Osteoblast (primary cell): ENCODE results near the gene RFC3. TPM values are rescaled to one million over a fixed set of nuclear protein-coding genes. Genes with fewer than 3 reads are reported as not detected.
A peak's percentile ranks its signal among the peaks of the same experiment; 100 is the strongest.

Experiments
- DNase-seq: peaks from one replicate; pipeline ENCODE4 v3.0.0; 2011; ENCODE audit warnings: low spot score, mixed read lengths; ENCODE audit not compliant: insufficient read length; ENCODE audit errors: missing footprints
- H2AFZ ChIP-seq: 2 replicates; pipeline ENCODE4 v1.6.0; 2011; ENCODE audit warnings: mild to moderate bottlenecking, low read length
- H3K27ac ChIP-seq: 2 replicates; pipeline ENCODE4 v1.5.1; 2011; ENCODE audit warnings: mild to moderate bottlenecking, low read depth, low read length, moderate library complexity
- H3K27me3 ChIP-seq: 2 replicates; pipeline ENCODE4 v1.6.0; 2012; ENCODE audit warnings: mild to moderate bottlenecking, control low read depth, inconsistent platforms, low read length, moderate library complexity; ENCODE audit not compliant: insufficient read depth
- H3K36me3 ChIP-seq: 2 replicates; pipeline ENCODE4 v1.5.1; 2011; ENCODE audit warnings: mild to moderate bottlenecking, low read length, control low read depth, moderate library complexity; ENCODE audit not compliant: insufficient read depth
- H3K4me1 ChIP-seq: 2 replicates; pipeline ENCODE4 v1.5.1; 2011; ENCODE audit warnings: mild to moderate bottlenecking, low read length, control low read depth, moderate library complexity; ENCODE audit not compliant: insufficient read depth
- H3K4me2 ChIP-seq: 2 replicates; pipeline ENCODE4 v1.6.0; 2011; ENCODE audit warnings: mild to moderate bottlenecking, low read length; ENCODE audit not compliant: insufficient read depth
- H3K4me3 ChIP-seq: fragments of 200-600 bp; sonication (generic); 3 replicates; pipeline ENCODE4 v1.5.1; 2012; ENCODE audit warnings: mild to moderate bottlenecking, low read length, inconsistent platforms; ENCODE audit not compliant: insufficient read depth
- H3K79me2 ChIP-seq: 2 replicates; pipeline ENCODE4 v1.6.0; 2012; ENCODE audit warnings: mild to moderate bottlenecking, low read length, control low read depth, inconsistent platforms; ENCODE audit not compliant: insufficient read depth
- H3K9me3 ChIP-seq: 2 replicates; pipeline ENCODE4 v1.5.1; 2011; ENCODE audit warnings: low read depth, low read length, control low read depth
- H4K20me1 ChIP-seq: 2 replicates; pipeline ENCODE4 v1.6.0; 2012; ENCODE audit warnings: mild to moderate bottlenecking, low read length, control low read depth; ENCODE audit not compliant: insufficient read depth
- CTCF ChIP-seq: IDR thresholded peaks from 2 replicates; pipeline ENCODE4 v1.5.1; 2011; ENCODE audit warnings: mild to moderate bottlenecking, low read depth, low read length, moderate library complexity; ENCODE audit errors: extremely low read depth
- small RNA-seq: library from RNA; depleted of rRNA; stranded (forward); fragments of <200 nt; gene quantifications from one replicate; pipeline ENCODE3, GENCODE V24; 2012
- total RNA-seq: library from RNA; depleted of rRNA; stranded (reverse); fragments of >200 nt; gene quantifications from 2 replicates; pipeline ENCODE4 v1.2.3, GENCODE V29; 2012

RFC3 gene
- total RNA-seq, 1 donor = 5.4 TPM

GRCh38 chr13:33879118-33879517, 61.2 kb downstream of the RFC3 start:
- H3K36me3 ChIP-seq = no peaks in the 10 kb centered on the region
- H3K79me2 ChIP-seq = no peaks in the 10 kb centered on the region
- H3K9me3 ChIP-seq = no peaks in the 10 kb centered on the region
- no peak for TF ChIP-seq CTCF
- no peaks in the 10 kb centered on the region for H4K20me1 ChIP-seq
- no peak overlapping the region for H3K4me3 ChIP-seq
- no peak overlapping the region for H3K4me2 ChIP-seq
- no peaks in the 10 kb centered on the region for H3K4me1 ChIP-seq
- no peaks in the 10 kb centered on the region for H3K27me3 ChIP-seq
- no peak for DNase-seq
- H3K27ac ChIP-seq = no peak overlapping the region
- no peak overlapping the region for H2AFZ ChIP-seq

GRCh38 chr13:33882804-33883203, 64.9 kb downstream of the RFC3 start:
- no peaks in the 10 kb centered on the region for H3K79me2 ChIP-seq
- no peak for TF ChIP-seq CTCF
- H3K36me3 ChIP-seq = no peaks in the 10 kb centered on the region
- H3K9me3 ChIP-seq = no peaks in the 10 kb centered on the region
- no peaks in the 10 kb centered on the region for H4K20me1 ChIP-seq
- H3K4me3 ChIP-seq = no peak overlapping the region
- DNase-seq = no peak
- H3K27me3 ChIP-seq = no peaks in the 10 kb centered on the region
- no peaks in the 10 kb centered on the region for H3K4me1 ChIP-seq
- no peak overlapping the region for H3K27ac ChIP-seq
- no peak overlapping the region for H2AFZ ChIP-seq
- H3K4me2 ChIP-seq = no peak overlapping the region

GRCh38 chr13:33884531-33885220, 66.7 kb downstream of the RFC3 start:
- Histone ChIP-seq H3K4me2 (no peak overlapping the region), H3K4me3 (no peak overlapping the region), H2AFZ (peak overlapping the region; percentile 44), H3K9me3 (no peaks in the 10 kb centered on the region), H3K27me3 (no peaks in the 10 kb centered on the region), H3K27ac (no peak overlapping the region), H3K36me3 (no peaks in the 10 kb centered on the region), H4K20me1 (no peaks in the 10 kb centered on the region), H3K79me2 (no peaks in the 10 kb centered on the region), H3K4me1 (no peaks in the 10 kb centered on the region)
- no peak for TF ChIP-seq CTCF
- DNase-seq = no peak

Small RNA genes within 50 kb of the gene (small RNA-seq; reads per million reads assigned to genes)
- gene RNU5A-4P = not detected
